ENCODE data around the gene SMYD3. TPM values are rescaled to one million over a fixed set of nuclear protein-coding genes. Genes with fewer than 3 reads are reported as not detected.

Gene SMYD3
- total and polyA plus RNA-seq, 10 of the 15 experiments (the other 5 are each of a cell fraction or from before 2014, with no cell fraction given), result 18.3 to 54.0 (median 24.8) TPM

GRCh38 chr1:245871915-245872314 is 635.2 kb downstream of the SMYD3 start:
- H3K4me3 ChIP-seq, result no peak overlapping the region
- in situ Hi-C loops (cut with MboI) (no loop called here), intact Hi-C loops (cut with micrococcal nuclease; ENCODE audit: unreplicated experiment) (no loop called here)
- no peaks in the 10 kb centered on the region for H3K4me1 ChIP-seq (ENCODE audit: control insufficient read depth, insufficient read depth, low read length)
- no peak for TF ChIP-seq PKNOX1 (IDR thresholded peaks at IDR 0.05)
- no peak for TF ChIP-seq SMAD1 (IDR thresholded peaks at IDR 0.05; ENCODE audit: low read depth, partially characterized antibody)
- TF ChIP-seq KDM1A (IDR thresholded peaks at IDR 0.05; ENCODE audit: borderline replicate concordance), result no peak
- TF ChIP-seq E2F8 (IDR thresholded peaks at IDR 0.05; ENCODE audit: low read depth, partially characterized antibody), result no peak
- no peak for TF ChIP-seq POLR2AphosphoS5 (IDR thresholded peaks at IDR 0.05; ENCODE audit: low read length)
- TF ChIP-seq POLR2AphosphoS2 (IDR thresholded peaks at IDR 0.05; ENCODE audit: low read depth, low read length), result no peak
- TF ChIP-seq TARDBP (IDR thresholded peaks at IDR 0.05; ENCODE audit: borderline replicate concordance), result no peak
- TF ChIP-seq GATAD2B (conservative IDR thresholded peaks at IDR 0.05; ENCODE audit: low read depth), result no peak
- SMC1A ChIA-PET (ENCODE audit: uncharacterized antibody, unreplicated experiment), result interaction anchor here (0.9 to 1.1 kb wide), 2 partner anchors 10 to 118 kb away, joined by 3 to 4 read pairs; no protein-coding TSS in a partner anchor
- no TSS peak for BruUV-seq (replicated peaks)
- no peak overlapping the region for H3K4me2 ChIP-seq (ENCODE audit: control insufficient read depth, insufficient read depth)
- RAD21 ChIA-PET (ENCODE audit: unreplicated experiment), result no interaction called here
- no peaks in the 10 kb centered on the region for H3K79me2 ChIP-seq (ENCODE audit: control insufficient read depth, insufficient read depth, low read length)
- no peak overlapping the region for H3K9ac ChIP-seq (ENCODE audit: control insufficient read depth, insufficient read depth, low read length)
- no peak overlapping the region for H3K27ac ChIP-seq (ENCODE audit: control insufficient read depth, insufficient read depth)
- no peaks in the 10 kb centered on the region for H4K20me1 ChIP-seq (ENCODE audit: control insufficient read depth, insufficient read depth)
- FAIRE-seq, result no peak
- H3K9me3 ChIP-seq (replicated peaks; ENCODE audit: control insufficient read depth, insufficient read depth, low read length), result no peaks in the 10 kb centered on the region
- no peak for ATAC-seq
- no peaks in the 10 kb centered on the region for H3K36me3 ChIP-seq (ENCODE audit: control insufficient read depth in 2 of 2, insufficient read depth in 2 of 2, low read length in 1 of 2)
- POLR2A ChIA-PET, result no interaction called here
- CTCF ChIA-PET, result interaction anchor here (0.8 to 1.1 kb wide), 3 partner anchors 12 to 29 kb away, joined by 3 to 4 read pairs (median 4); no protein-coding TSS in a partner anchor
- H2AFZ ChIP-seq (ENCODE audit: control insufficient read depth, low read depth, low read length), result no peak overlapping the region
- DNase-seq (ENCODE audit: low read depth, low spot score), result no peak
- WGBS (ENCODE audit: insufficient coverage, insufficient replicate concordance, low lambda C conversion rate, missing lambda C conversion rate), result 99% methylated on average over 4 of the region's 4 CpGs
- no peaks in the 10 kb centered on the region for H3K27me3 ChIP-seq (replicated peaks in 1 of 2; ENCODE audit: control insufficient read depth in 2 of 2, insufficient read depth in 2 of 2, low read length in 1 of 2)
